Kidney (tissue), 14 donors: ENCODE results near the gene DLG4. TPM values are rescaled to one million over a fixed set of nuclear protein-coding genes. Genes with fewer than 3 reads are reported as not detected.

Source experiments
- DNase-seq, 5 donors: peaks; one replicate each; pipeline ENCODE4 v3.0.0-alpha.2; 2013 to 2020
- FAIRE-seq: peaks from 2 replicates; lab custom pipeline; 2012; peaks lifted over from hg19 to GRCh38; lab: Jason Lieb, UNC
- H3K27ac ChIP-seq, 2 donors: one replicate each; pipeline ENCODE4 v1.7.0; 2013; ENCODE audit warnings: low read depth in 2 of 2, low read length in 2 of 2, inconsistent platforms in 1 of 2
- H3K27me3 ChIP-seq: one replicate; pipeline ENCODE4 v1.7.1; 2013; ENCODE audit warnings: low read length, inconsistent platforms; ENCODE audit not compliant: control insufficient read depth, insufficient read depth
- H3K36me3 ChIP-seq, 3 donors: one replicate each; pipeline versions ENCODE4 v1.7.0 to v1.7.1; 2013; ENCODE audit warnings: low read length in 3 of 3, control low read depth in 1 of 3, inconsistent platforms in 1 of 3; ENCODE audit not compliant: insufficient read depth in 3 of 3, control insufficient read depth in 2 of 3
- H3K4me1 ChIP-seq, 3 donors: one replicate each; pipeline versions ENCODE4 v1.7.0 to v1.7.1; 2013; ENCODE audit warnings: low read length in 3 of 3, inconsistent platforms in 1 of 3, low read depth in 1 of 3; ENCODE audit not compliant: control insufficient read depth in 2 of 3, insufficient read depth in 2 of 3
- H3K4me3 ChIP-seq, 3 donors: one replicate each; pipeline versions ENCODE4 v1.7.0 to v1.8.1; 2013; ENCODE audit warnings: low read length in 3 of 3, control low read depth in 1 of 3, inconsistent platforms in 1 of 3
- H3K9ac ChIP-seq, 3 donors: one replicate each; pipeline versions ENCODE4 v1.7.0 to v1.7.1; 2013; ENCODE audit warnings: low read length in 3 of 3, control low read depth in 1 of 3, inconsistent platforms in 1 of 3
- H3K9me3 ChIP-seq, 3 donors: one replicate each; pipeline versions ENCODE4 v1.7.0 to v1.7.1; 2013; ENCODE audit warnings: low read length in 3 of 3, control low read depth in 1 of 3, inconsistent platforms in 1 of 3; ENCODE audit not compliant: control insufficient read depth in 2 of 3, insufficient read depth in 1 of 3
- intact Hi-C: fragments of 100-400 bp; cut with DNase I; formaldehyde crosslinking; loops from one replicate; pipeline ENCODE4 v1.11.1; 2022
- polyA plus RNA-seq: library from polyadenylated mRNA; stranded (reverse); fragments of 350-450 nt; fragmentation: Illumina TruSeq; extraction: RNeasy Lipid Tissue Mini Kit (QIAGEN cat#74804); gene quantifications from one replicate; pipeline ENCODE4 v1.2.3, GENCODE V29; 2014; ENCODE audit warnings: low read depth, low replicate concordance; ENCODE audit not compliant: insufficient read depth
- total RNA-seq: library from RNA; stranded (reverse); fragmentation: NEBNext Ultra II Directional; extraction: Animal tissue kit (Norgen Biotek cat#: 25700); gene quantifications from one replicate; pipeline ENCODE4 v1.2.1, GENCODE V29; 2021
- TF ChIP-seq, protein P1 (sequence below): IDR thresholded peaks from 3 replicates; pipeline ENCODE4 v1.5.1; 2012; ENCODE audit warnings: mild to moderate bottlenecking, moderate library complexity, borderline replicate concordance; ENCODE audit not compliant: insufficient read depth; ENCODE audit errors: extremely low read depth
- donor health status: control.
- donor health status: control.
- donor health status: control.
- donor health status: control.
- donor health status: control.
- donor health status: DM: yes; HTN: yes; CAD: no.
- donor health status: Normal renal cell carcinoma (clear cell type).

DLG4 gene
- total and polyA plus RNA-seq, 2 donors from 2014 or later, result 6.6 to 18.9 TPM

DNA sequence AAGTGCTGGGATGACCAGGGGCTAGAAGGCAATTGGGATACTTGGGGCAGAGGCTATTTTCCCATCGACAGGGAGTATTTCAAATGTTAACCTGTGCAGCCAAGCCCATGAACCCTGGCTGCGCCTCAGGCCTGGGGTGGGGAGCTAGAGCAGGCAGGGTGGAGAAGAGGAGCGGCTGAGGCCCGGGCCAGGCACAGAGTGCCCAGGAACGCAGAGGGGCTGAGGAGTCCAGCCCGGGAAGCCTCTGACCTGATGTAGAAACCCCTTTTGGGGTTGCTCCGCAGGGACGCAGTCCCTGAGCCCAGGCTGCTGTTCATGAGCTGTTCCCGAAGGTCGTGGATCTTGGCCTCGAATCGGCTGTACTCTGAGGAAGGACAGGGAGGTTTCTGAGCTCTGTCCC, 23.7 kb downstream of the DLG4 start:
- FAIRE-seq (no peak), DNase-seq (no peak)
- H3K27me3 ChIP-seq, result no peaks in the 10 kb centered on the region
- H3K27ac ChIP-seq, result no peak overlapping the region
- no peak overlapping the region for H3K9ac ChIP-seq
- H3K4me1 ChIP-seq, result no peaks in the 10 kb centered on the region
- TF ChIP-seq, protein P1, sequence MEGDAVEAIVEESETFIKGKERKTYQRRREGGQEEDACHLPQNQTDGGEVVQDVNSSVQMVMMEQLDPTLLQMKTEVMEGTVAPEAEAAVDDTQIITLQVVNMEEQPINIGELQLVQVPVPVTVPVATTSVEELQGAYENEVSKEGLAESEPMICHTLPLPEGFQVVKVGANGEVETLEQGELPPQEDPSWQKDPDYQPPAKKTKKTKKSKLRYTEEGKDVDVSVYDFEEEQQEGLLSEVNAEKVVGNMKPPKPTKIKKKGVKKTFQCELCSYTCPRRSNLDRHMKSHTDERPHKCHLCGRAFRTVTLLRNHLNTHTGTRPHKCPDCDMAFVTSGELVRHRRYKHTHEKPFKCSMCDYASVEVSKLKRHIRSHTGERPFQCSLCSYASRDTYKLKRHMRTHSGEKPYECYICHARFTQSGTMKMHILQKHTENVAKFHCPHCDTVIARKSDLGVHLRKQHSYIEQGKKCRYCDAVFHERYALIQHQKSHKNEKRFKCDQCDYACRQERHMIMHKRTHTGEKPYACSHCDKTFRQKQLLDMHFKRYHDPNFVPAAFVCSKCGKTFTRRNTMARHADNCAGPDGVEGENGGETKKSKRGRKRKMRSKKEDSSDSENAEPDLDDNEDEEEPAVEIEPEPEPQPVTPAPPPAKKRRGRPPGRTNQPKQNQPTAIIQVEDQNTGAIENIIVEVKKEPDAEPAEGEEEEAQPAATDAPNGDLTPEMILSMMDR, result no peak
- no peak overlapping the region for H3K4me3 ChIP-seq
- intact Hi-C loops, result no loop called here
- no peaks in the 10 kb centered on the region for H3K9me3 ChIP-seq
- peaks cover 0 to 12% (median 0%) of the 10 kb centered on the region in 3 donors for H3K36me3 ChIP-seq

DNA sequence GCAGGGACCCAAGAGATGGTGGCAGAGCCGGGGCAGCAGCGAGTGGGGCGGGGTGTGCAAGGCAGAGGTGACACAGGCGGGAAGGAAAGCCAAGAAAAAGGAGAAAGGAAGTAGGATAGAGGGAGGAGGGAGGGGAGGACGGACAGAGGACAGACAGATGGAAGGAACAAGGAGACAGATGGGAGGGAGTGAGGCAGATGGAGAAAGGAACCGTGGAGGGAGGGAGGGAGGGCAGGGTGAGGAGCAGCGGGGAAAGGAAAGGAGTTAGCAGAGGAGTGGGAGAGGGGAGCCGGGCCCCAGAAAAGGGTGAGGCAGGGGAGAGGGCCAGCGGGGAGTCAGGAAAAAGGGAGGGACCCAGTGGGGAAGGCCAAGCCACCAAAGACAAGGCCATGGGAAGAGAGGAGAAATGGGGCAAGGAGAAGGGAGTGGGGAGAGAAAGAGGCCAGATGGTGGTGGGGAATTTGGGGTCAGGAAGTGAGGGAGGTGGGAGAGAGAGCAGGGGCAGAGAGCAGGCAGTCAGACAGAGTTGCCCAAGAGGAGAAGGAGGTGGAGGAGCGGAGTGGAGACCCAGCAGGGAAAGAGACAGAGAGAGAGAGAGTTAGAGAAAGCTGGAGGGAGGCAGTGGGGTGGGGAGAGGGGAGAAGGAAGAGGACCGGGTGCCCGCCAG, 27.2 kb downstream of the DLG4 start:
- H3K27ac ChIP-seq, result no peak overlapping the region
- no peaks in the 10 kb centered on the region for H3K9me3 ChIP-seq
- TF ChIP-seq, protein P1, result no peak
- no peak overlapping the region for H3K9ac ChIP-seq
- intact Hi-C loops, result no loop called here
- no peaks in the 10 kb centered on the region for H3K4me1 ChIP-seq
- H3K4me3 ChIP-seq, result no peak overlapping the region
- no peaks in the 10 kb centered on the region for H3K27me3 ChIP-seq
- no peak for FAIRE-seq
- DNase-seq, result no peak
- H3K36me3 ChIP-seq, result peaks cover 0 to 12% (median 0%) of the 10 kb centered on the region in 3 donors

DNA sequence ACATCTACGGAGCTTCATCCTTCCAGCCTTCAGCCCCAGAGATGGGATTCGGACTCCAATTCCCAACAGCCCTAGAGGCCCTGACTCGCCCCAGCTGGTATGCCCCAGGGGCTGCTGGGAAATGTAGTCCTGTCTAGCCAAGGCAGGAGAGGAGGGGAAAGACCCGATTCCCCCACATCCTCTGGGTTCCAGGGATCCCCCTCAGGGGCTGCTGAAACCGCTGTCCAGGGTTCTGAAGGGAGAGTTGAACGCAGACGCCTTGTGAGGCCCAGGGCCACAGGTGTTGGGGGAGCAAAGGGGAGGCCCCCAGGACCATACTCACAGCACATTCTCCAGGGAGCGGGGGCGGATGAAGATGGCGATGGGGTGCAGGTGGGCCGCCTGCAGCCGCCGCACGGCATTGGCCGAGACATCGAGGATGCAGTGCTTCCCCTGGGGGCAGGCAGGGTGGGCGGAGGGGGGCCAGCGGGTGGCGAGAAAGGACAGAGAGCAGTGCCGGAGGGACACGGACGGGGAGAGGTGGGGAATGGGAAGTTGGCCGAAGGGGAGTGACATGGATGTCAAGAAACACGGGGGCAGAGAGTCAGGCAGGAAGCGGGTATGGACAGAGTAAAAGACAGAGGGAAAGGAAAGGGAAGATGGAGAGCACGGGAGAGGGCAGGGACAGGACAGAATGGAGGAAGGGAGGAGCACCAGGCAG, 27.9 kb downstream of the DLG4 start:
- no peak overlapping the region for H3K4me3 ChIP-seq
- no peaks in the 10 kb centered on the region for H3K9me3 ChIP-seq
- no peaks in the 10 kb centered on the region for H3K4me1 ChIP-seq
- H3K36me3 ChIP-seq, result peaks cover 0 to 8% (median 0%) of the 10 kb centered on the region in 3 donors
- H3K9ac ChIP-seq, result no peak overlapping the region
- no peaks in the 10 kb centered on the region for H3K27me3 ChIP-seq
- DNase-seq (peak in 4 of 5 donors; percentile 58 to 78 (median 72)), FAIRE-seq (no peak)
- intact Hi-C loops, result no loop called here
- no peak overlapping the region for H3K27ac ChIP-seq
- TF ChIP-seq, protein P1, result no peak
